NCI-H345 treated with DMSO at 0.1 percent for 48 hours (cell line): Measurements from ENCODE around the gene PRKAA1.
"Not testable (repeated sequence)": the region's sequence is repeated elsewhere in the genome, so short reads cannot be mapped to it uniquely, and the experiment has no call there.

Source experiments
- DNase-seq: peaks from one replicate; lab custom pipeline; 2025; ENCODE audit not compliant: unreplicated experiment; lab: John Stamatoyannopoulos, UW

The PRKAA1 gene

DNA sequence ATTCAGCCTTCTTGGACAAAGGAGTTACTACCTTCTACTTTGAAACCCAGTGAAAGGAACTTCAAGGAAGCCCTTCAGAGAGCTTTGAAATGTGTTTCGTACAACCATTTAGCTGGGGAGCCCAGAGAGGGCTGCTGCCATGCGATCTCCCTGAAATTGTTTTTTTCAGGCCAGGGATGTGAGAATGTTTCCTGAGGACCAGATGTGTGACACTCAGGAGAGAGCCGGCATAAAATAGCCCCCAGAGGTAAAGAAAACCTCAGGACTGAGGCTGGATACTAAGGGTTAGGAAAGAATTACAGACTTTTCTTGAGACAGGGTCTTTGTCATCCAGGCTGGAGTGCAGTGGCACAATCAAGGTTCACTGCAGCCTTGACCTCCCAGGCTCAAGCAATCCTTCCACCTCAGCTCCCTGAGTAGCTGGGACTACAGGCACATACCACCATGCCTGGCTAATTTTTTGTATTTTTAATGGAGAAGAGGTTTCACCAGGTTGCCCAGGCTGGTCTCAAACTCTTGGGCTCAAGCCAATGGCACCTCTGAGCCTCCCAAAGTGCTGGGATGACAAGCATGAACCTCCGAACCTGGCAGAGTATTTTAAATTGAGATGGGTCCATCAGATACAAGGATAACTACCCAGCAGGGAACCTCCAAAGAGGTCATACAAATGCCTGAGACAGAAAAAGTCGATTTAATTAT lies 28.5 kb upstream of the PRKAA1 start:
- no peak for DNase-seq

DNA sequence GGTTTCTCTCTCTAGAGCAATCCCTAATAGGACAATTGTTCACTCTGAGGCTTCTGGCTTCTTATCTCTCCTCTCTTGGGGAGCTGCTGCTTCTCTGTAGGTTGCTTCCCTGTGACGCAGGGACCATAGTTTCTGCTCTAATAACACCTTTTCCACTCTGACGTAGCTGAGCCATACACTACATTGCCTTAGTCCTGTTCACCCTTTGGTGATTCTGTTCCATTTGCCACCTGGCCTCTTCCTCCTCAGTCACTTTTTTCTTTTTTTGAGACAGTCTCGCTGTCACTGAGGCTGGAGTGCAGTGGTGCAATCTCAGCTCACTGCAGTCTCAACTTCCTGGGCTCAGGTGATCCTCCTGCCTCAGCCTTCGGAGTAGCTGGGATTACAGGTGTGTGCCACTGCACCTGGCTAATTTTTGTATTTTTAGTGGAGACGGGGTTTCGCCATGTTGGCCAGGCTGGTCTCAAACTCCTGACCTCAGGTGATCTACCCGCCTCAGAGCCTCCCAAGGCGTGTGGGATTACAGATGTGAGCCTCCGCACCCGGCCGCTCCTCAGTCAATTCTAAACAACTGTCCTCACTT lies 27.4 kb upstream of the PRKAA1 start:
- DNase-seq = not testable (repeated sequence)

DNA sequence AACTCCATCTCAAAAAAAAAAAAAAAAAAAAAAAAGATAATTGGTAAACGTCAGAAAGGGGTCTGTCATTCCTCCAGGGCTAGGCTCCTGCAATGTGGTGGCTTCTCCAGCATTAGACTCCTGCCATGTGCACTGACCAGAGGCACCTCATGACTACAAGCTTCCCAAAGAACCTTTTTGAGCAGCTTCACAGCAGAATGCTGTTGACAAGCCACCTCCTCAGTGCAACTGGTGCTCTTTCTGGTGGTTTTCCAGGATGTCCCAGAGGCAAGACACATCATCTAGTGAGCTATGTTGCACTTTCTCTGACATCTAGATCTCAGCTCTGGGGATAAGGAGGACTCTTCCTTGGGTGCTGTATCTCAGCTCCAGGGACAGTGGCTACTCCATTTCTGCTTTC lies 25.3 kb upstream of the PRKAA1 start:
- no peak for DNase-seq

DNA sequence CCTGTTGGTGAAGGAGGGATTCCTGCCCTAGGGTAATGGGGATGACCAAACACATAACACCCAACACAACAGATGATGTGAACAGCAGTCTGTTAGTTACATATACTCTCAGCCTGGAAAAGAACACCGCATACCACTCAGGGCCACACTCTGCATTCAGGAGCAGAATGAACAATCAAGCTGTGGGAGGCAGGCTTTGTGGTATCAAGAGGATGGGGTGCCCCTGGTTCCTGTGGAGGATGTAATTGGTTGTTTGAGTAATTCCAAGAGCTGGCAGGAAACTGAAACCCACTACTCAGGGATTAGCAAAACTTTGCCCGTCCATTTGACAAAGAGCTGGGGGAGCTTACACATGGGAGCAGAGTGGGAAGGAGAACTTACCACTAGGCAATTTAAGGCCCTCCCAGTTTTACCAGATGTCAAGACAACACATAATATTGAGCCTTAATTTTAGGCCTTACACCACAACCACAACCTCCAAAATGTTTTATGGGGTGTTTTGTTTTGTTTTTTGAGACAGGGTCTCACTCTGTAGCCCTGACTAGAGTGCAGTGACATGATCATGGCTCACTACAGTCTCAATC lies 15.6 kb upstream of the PRKAA1 start:
- no peak for DNase-seq

DNA sequence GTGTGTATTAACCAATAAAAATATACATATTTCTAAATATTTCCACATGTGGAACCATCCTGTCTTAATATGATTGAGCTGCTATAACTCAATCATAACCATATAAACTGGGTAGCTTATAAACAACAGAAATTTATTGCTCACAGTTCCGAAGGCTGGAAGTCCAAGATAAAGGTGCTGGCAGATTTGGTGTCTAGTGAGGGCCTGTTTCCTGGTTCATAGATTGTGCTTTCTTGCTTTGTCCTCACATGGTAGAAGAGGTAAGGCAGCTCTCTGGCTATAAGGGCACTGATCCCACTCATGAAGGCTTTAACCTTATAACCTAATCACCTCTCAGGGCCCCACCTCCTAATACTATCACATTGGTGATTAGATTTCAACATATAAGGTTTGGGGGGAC lies 14.0 kb upstream of the PRKAA1 start:
- DNase-seq = no peak

DNA sequence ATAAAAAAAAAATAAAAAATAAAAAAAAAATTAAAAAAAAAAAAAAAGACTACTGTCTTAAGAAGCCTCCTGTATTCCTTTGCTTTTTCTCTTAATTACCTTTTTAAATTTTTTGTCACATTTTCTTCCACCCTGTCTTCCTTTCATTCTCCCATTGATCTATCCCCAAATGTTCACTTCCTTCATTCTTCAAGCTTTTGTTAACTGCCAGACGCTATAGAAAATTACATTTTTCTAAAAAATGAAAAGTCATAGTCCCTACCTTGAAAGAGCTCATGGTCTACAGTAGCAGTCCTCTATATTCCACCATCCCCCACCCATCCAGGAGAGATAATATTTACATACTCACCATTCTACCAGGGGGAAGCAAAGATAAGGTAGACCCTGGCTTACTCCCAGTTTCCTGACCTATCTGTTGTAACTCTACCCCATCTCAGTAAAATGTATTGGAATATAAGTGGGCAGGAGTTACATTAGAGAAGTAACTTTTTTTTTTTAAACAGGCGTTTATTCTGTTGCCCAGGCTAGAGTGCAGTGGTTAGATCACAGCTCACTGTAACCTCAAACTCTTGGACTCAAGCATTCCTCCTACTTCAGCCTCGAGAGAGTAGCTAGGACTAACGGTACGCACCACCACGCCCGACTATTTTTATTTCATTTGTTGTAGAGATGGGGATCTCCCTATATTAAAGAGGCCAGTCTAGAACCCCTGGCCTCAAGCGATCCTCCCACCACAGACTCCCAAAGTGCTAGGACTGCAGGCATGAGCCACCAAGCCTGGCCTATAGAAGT lies 3.8 kb upstream of the PRKAA1 start:
- no peak for DNase-seq

DNA sequence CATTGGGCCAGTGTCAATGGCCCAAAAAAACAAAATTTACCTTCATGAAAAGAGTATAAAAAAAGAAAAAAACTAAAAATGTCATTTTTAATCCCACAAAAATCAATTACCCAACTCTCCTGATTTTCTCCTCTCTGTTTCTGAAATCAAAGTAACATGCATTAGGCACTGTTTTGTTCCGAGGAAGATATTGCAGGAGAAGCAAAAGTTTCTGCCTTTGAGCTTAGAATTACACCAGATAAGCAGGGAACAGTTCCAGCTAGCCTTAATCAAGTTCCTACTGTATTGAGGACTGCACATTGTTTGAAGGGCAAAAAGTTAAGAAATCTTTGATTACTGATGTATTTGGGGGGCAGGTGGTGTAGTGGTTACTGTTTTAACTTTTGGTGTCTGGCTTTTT lies 1.1 kb upstream of the PRKAA1 start:
- no peak for DNase-seq

DNA sequence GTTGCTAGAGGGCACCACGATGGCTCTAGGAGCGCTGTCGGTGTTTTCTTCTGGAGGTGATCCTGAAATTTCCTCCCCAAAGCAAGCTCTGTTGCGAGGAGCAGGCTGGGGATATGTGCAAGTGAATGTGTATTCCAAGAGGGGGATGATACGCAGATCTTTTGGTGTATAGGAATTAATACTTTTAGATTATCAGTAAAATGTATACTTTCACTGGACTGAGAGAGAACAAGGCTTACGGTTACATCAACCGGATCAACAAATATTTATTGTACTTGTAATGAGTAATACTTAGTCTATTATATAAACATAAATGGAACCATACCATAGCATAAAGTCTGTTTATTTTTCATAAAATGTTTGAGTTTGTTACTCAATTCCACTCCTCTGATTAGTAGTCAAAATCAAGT lies 632 bp upstream of the PRKAA1 start:
- no peak for DNase-seq

DNA sequence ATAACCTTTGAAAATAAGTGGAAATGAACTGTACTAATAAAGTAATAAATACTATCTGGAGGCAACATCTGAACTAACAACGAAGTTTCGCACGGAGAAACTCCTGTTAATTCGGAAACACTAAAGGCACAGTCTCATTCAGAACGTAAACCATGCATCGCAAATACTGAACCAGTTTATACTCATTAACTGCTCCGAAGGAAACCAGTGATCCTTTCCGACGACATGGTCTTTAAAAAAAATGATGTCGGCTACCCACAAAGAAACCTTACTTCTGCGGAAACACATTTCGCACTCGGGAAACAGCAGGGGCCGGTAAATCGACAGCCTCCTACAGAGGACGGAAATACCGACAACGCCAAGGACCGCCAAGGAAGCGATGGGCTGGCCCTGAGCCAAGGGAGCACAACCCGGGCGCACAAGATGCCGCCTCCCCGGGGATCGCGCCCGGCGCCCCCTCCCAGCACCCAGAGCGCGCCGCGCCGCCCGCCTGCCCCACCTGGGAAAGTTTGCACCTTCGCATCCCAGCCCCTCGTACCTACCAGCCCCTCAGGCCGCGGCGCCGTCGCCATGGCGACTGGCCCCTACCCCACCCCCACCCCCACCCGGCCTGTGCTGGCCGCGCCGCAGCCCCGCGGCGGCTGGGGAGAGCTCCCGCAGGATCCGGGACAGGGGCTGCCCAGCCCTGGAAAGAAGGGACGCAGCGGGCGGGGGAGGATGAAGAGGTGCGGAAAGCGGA lies 732 bp downstream of the PRKAA1 start:
- DNase-seq = peak; percentile 21

DNA sequence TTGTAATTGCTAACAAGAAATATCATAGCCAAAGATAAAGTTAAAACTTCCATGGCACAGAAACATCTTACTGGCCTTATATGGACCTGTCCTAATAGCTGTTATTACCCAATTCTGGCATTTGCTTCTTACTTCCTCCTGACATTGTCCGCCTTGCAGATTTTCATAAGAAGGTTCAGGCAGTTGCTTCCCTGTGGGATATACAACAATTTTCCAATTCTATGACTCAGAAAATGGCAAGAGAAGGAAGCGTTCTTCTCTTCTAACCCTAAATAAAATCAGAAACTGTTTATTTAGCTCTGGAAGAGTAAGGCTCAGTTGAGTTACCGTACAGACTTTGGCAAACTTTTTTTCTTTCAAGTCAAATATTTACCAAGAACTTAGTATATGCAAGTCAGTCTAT lies 1.7 kb downstream of the PRKAA1 start:
- no peak for DNase-seq

DNA sequence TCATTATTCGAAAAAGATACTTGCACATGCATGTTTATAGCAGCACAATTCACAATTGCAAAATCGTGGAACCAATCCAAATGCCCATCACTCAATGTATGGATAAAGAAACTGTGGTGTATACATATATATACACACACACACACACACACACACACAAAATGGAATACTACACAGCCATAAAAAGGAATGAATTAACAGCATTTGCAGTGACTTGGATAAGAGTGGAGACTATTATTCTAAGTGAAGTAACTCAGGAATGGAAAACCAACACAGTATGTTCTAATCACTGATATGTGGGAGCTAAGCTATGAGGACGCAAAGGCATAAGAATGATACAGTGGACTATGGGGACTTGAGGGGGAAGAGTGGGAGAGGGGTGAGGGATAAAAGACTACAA lies 3.3 kb downstream of the PRKAA1 start:
- DNase-seq = not testable (repeated sequence)

DNA sequence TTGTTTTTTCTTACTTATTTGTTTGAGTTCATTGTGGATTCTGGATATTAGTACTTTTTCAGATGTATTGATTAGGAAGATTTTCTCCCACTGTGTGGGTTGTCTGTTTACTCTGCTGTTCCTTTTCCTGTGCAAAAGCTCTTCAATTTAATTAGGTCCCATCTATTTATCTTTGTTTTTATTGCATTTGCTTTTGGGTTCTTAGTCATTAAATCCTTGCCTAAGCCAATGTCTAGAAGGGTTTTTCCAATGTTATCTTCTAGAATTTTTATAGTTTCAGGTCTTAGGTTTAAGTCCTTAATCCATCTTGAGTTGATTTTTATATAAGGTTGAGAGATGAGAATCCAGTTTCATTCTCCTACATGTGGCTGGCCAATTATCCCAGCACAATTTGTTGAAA lies 3.8 kb downstream of the PRKAA1 start:
- not testable (repeated sequence) for DNase-seq

DNA sequence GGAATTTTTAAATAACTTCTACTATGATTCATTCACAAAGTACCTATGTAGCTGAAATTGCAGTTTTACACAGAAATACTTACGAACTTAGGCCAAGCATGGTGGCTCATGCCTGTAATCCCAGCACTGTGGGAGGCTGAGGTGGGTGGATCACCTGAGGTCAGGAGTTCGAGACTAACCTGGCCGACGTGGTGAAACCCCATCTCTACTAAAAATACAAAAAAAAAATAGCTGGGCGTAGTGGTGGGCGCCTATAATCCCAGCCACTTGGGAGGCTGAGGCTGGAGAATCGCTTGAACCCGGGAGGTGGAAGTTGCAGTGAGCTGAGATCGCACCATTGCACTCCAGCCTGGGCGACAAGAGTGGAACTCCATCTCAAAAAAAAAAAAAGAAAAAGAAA lies 5.5 kb downstream of the PRKAA1 start:
- not testable (repeated sequence) for DNase-seq

DNA sequence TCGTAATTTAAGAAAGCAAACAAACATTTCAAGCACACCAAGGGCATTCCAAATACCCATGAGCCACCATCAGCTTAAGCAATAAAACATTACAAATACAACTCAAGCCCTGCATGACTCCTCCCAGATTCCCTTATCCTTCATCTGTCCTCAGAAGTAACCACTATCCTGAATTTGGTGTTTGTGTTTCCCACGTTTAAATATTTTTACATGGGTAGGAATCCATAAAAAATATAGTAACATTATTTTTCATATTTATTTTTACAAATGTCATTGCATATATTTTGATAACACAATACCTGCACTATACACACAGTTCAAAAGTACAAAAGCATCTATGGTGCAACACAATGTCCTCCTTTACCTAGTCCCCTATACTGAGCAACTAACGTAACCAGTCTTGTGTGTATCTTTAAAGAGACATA lies 6.4 kb downstream of the PRKAA1 start:
- no peak for DNase-seq

DNA sequence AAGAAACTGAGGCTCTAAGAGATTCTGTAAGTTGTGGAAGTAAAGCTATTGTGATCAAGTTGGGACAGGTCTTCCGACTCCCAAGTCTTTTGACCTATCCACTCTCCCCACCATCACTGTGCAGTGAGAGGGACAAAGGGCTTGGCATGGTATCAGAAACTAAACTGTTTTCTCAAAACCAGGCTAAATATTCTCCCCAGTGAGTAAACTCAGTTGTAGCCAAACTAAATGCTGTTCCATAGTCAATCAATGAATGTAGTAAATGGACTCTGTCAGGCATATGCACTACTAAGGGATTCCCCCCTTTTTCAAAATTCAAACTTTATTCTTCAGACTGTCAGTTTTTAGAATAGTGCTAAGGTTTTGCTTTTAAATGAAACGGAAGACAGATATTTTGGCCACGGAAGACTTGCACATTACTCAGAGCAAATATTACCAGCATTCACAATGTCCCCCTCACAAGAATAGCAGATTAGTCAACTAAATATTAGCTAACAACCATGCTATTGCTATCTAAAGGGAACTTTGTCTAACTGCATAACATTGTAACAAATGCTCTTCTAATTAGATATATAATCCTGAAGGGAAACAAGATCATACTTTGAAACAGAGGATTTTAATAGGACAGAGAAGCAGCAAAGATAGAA lies 7.1 kb downstream of the PRKAA1 start:
- DNase-seq = no peak

DNA sequence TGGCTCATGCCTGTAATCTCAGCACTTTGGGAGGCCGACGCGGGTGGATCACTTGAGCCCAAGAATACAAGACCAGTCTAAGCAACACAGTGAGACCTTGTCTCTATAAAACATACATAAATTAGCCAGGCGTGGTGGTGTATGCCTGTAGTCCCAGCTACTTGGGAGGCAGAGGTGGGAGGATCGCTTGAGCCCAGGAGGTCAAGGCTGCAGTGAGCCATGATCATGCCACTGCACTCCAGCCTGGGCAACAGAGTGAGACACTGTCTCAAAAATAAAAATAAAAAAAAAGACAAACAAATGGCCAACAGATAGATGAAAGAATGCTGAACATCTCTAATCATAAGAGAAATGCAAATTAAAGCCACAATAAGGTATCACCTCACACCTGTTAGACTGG lies 9.2 kb downstream of the PRKAA1 start:
- DNase-seq = not testable (repeated sequence)

DNA sequence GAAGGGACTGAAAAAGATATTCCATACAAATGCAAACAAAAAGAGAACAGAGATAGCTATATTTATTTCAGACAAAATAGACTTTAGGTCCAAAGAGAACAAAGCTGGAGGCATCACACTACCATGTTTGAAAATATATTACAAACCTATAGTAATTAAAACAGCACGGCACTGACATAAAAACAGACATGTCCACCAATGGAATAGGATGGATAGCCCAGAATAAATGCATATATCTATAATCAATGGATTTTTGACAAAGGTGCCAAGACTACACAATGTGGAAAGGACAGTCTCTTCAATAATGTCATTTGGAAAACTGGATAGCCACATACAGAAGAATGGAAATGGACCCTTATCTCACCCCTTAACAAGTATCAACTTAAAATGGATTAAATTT lies 10.2 kb downstream of the PRKAA1 start:
- DNase-seq = no peak

DNA sequence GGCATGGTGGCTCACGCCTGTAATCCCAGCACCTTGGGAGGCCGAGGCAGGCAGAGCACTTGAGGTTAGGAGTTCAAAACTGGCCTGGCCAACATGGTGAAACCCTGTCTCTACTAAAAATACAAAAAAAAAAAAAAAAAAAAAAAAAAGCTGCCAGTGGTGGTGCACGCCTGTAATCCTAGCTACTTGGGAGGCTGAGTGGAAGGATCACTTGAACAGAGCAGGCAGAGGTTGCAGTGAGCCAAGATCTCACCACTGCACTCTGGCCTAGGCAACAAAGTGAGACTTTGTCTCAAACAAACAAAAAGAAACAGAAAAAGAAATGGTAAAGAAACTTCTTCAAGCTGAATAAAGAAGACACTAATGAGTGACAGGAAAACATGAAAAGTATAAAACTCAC lies 11.5 kb downstream of the PRKAA1 start:
- DNase-seq = not testable (repeated sequence)

DNA sequence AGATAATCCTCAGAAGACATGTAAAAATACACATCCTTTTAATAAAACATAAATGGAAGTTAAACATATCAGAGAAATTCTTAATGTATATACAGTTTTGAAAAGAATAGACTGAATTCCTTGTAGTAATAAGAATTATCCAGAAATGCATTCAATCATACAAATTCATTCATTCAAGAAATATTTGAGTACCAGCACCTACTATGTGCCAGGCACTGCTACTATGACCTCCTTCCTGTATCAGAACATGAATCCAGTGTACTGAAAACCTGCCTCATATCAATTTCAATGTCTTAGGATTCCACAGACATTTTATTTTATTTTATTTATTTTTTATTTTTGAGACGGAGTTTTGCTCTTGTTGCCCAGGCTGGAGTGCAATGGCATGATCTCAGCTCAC lies 13.3 kb downstream of the PRKAA1 start:
- DNase-seq = no peak

DNA sequence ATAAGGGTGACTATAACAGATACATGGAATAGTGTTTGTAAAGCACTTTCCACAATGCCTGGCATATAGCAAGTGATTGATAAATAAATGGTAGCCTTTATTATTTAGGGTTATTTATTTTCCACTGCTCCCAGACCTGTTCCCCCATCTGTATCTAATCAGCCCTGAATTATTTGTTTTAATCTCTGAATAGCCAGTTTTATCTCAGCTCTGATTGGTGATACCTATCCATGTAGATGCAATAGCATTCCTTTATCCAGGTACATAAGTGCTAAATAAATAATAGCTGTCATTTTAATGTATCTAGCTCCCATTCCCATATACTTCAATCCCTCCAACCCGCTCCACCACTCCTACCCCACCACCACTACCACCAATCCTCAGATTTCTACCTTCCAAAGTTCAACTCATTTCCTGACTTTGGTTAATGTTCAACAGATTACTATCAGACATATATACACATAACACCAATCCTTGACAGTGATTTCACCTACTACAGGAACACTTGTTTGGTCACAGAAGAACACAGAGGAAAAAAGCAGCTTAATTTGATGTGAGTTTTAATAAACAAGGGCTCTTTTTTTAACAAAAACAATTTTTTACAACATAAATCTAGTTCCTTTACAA lies 14.0 kb downstream of the PRKAA1 start:
- DNase-seq = no peak
